ENCODE results near the gene EPHB1. TPM values are rescaled to one million over a fixed set of nuclear protein-coding genes. Genes with fewer than 3 reads are reported as not detected.
A peak's percentile ranks its signal among the peaks of the same experiment; 100 is the strongest.

Gene EPHB1
- total RNA-seq, 1 experiment from 2014 or later, result 2.8 TPM

- no peak overlapping the region for H2BK15ac ChIP-seq (ENCODE audit: low read depth, low read length)
- no peak overlapping the region for H3K23ac ChIP-seq (ENCODE audit: insufficient read length, low read depth, low read length)
- no peak overlapping the region for H2BK120ac ChIP-seq (ENCODE audit: low read depth, low read length, poor library complexity, severe bottlenecking)
- Mint-ChIP-seq H3K9me3 (no peaks in the 10 kb centered on the region), H3K4me3 (no peak overlapping the region), H3K27ac (peak overlapping the region in 1 of 3 experiments; percentile 30; a peak in 1 of 7 replicates), H3K36me3 (ENCODE audit: insufficient read depth in 1 of 3, low read depth in 3 of 3) (no peaks in the 10 kb centered on the region), H3K27me3 (ENCODE audit: low read depth) (no peaks in the 10 kb centered on the region), H3K4me1 (peaks cover 18 to 23% of the 10 kb centered on the region in 2 experiments)
- no peaks in the 10 kb centered on the region for H3K27me3 ChIP-seq (ENCODE audit: insufficient read depth, low read length)
- H3K4me1 ChIP-seq (ENCODE audit: insufficient read depth, low read length), result peaks cover 7% of the 10 kb centered on the region
- H2BK20ac ChIP-seq (ENCODE audit: low read depth, low read length, poor library complexity, severe bottlenecking), result no peak overlapping the region
- no peak for TF ChIP-seq CTCF (conservative IDR thresholded peaks at IDR 0.05)
- H3K79me2 ChIP-seq (ENCODE audit: insufficient read depth, low read length), result no peaks in the 10 kb centered on the region
- H3K9ac ChIP-seq (ENCODE audit: extremely low read depth, insufficient read length, low read length), result no peak overlapping the region
- DNase-seq, result no peak
- H3K18ac ChIP-seq (ENCODE audit: insufficient read length, low read depth, low read length), result no peak overlapping the region
- H4K8ac ChIP-seq (replicated peaks; ENCODE audit: insufficient read length, low read depth, low read length), result no peak overlapping the region
- H3K4ac ChIP-seq (ENCODE audit: low read depth, low read length), result no peak overlapping the region
- no peak overlapping the region for H3T11ph ChIP-seq (ENCODE audit: low read length)
- H3K23me2 ChIP-seq (ENCODE audit: insufficient read length, low read depth, low read length, poor library complexity, severe bottlenecking), result no peaks in the 10 kb centered on the region
- H3K14ac ChIP-seq (ENCODE audit: insufficient read depth, low read length), result no peak overlapping the region; the same call in 1 of the 2 replicates
- H2AFZ ChIP-seq (ENCODE audit: low read length), result no peak overlapping the region
- no peak overlapping the region for H2AK5ac ChIP-seq (ENCODE audit: insufficient read length, low read length)
- H4K20me1 ChIP-seq (ENCODE audit: control insufficient read depth, insufficient read depth, insufficient read length), result no peaks in the 10 kb centered on the region
- no peaks in the 10 kb centered on the region for H3K9me3 ChIP-seq (ENCODE audit: control insufficient read depth, low read depth, low read length)
- H4K91ac ChIP-seq (ENCODE audit: insufficient read length, low read depth, low read length), result no peak overlapping the region
- H4K5ac ChIP-seq (ENCODE audit: insufficient read length, low read depth, low read length), result no peak overlapping the region
- no peak overlapping the region for H3K4me2 ChIP-seq (ENCODE audit: insufficient read depth, insufficient read length, low read length)
- H2BK12ac ChIP-seq (ENCODE audit: insufficient read length, low read depth, low read length), result no peak overlapping the region
- no peaks in the 10 kb centered on the region for H3K79me1 ChIP-seq (ENCODE audit: insufficient read depth, low read depth, low read length, poor library complexity, severe bottlenecking)
- WGBS (ENCODE audit: extremely low coverage, insufficient read length, low lambda C conversion rate), result no CpG with 5 or more reads among the region's 4 CpGs
- H3K27ac ChIP-seq (ENCODE audit: insufficient read length, low read depth, low read length), result no peak overlapping the region
- H2BK5ac ChIP-seq (ENCODE audit: insufficient read length, low read length), result no peak overlapping the region
- no peak overlapping the region for H3K56ac ChIP-seq (ENCODE audit: insufficient read length, low read depth, low read length)
These were observed 195.9 kb downstream of the EPHB1 start for GRCh38 chr3:134991003-134991402.

All from H9 (cell line).